ENCODE measurements around the gene BICC1.
A peak's percentile ranks its signal among the peaks of the same experiment; 100 is the strongest.

The BICC1 gene

DNA sequence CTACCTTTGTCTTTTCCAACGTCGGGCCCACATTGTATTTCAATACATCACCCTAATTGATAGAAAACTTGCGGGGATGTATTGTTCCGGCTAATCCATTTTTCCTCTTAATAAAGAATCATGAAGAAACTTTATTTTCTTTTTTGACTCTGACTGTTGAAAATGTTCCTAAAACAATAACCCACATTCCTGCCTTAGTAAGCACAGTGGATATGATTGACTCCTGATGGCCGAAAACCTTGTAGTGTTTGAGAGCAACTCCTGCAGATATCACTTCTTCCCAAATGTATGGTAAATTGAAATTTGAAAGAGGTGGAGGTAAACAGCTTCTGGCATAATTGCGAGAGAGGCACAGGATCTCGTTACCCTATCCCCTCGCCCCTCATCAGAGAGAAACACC, 65.7 kb downstream of the BICC1 start:
- Histone ChIP-seq H4K8ac (ENCODE audit: low read depth, low read length) (no peak overlapping the region), H3K79me2 (ENCODE audit: control insufficient read depth, insufficient read depth, low read length) (no peaks in the 10 kb centered on the region), H3K23ac (ENCODE audit: low read length) (no peak overlapping the region), H3K18ac (ENCODE audit: low read length) (no peak overlapping the region), H2BK5ac (ENCODE audit: low read length) (no peak overlapping the region), H2BK15ac (replicated peaks; ENCODE audit: low read depth) (no peak overlapping the region), H3K4me3 (ENCODE audit: low read length) (no peak overlapping the region), H3K56ac (ENCODE audit: low read length) (no peak overlapping the region), H2BK120ac (ENCODE audit: low read depth, low read length) (no peak overlapping the region), H3K36me3 (ENCODE audit: control insufficient read depth, insufficient read depth, low read length) (no peaks in the 10 kb centered on the region), H3K4me2 (ENCODE audit: low read length) (no peak overlapping the region), H3K79me1 (ENCODE audit: low read length) (no peaks in the 10 kb centered on the region), H4K5ac (ENCODE audit: low read length) (no peak overlapping the region), H3K27ac (ENCODE audit: low read depth, low read length) (no peak overlapping the region), H3K4me1 (ENCODE audit: control insufficient read depth, low read depth, low read length) (no peaks in the 10 kb centered on the region), H3K27me3 (ENCODE audit: insufficient read depth, low read length, poor library complexity) (no peaks in the 10 kb centered on the region), H3K4ac (ENCODE audit: low read depth, low read length) (no peak overlapping the region), H3K9ac (ENCODE audit: low read length) (no peak overlapping the region), H2AK5ac (ENCODE audit: low read length) (no peak overlapping the region)
- DNase-seq = no peak
- WGBS (ENCODE audit: extremely low coverage, insufficient coverage, low lambda C conversion rate) = no CpG with 5 or more reads among the region's 8 CpGs

DNA sequence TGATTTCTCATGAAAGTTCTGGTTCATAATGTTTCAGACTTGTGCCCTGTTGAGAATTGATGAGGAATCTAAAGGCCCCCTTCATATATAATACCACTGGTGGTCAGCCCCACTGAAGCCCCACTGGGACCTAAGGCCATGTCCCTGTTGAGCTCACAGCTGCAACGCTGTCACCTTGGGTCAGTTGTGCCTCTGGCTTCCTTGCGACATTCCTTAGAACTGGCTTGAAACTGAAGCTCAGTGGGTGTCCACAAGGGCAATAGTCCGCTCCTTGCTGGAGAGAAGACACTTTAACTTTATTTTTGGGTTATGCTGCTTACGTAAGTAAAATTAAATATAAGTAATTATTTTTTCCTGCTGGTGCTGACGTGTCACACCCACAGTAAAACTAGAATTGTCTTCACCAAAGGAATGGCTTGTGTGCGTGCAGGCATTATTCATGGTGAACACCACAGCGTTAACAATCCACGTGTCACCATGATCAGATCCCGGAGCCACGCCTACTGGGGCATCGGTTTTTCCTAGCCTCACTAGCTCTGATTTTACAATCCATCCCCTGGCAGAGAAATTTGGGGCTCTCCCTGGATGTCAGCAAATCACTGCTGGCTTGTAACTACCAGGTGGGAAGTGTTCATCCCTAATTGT, 66.5 kb downstream of the BICC1 start:
- H3K23ac ChIP-seq (ENCODE audit: low read length) = no peak overlapping the region
- no peak overlapping the region for H3K27ac ChIP-seq (ENCODE audit: low read depth, low read length)
- H2BK15ac ChIP-seq (replicated peaks; ENCODE audit: low read depth) = no peak overlapping the region
- no peak overlapping the region for H3K4me2 ChIP-seq (ENCODE audit: low read length)
- H3K27me3 ChIP-seq (ENCODE audit: insufficient read depth, low read length, poor library complexity) = no peaks in the 10 kb centered on the region
- H2BK5ac ChIP-seq (ENCODE audit: low read length) = no peak overlapping the region
- H2BK120ac ChIP-seq (ENCODE audit: low read depth, low read length) = no peak overlapping the region
- WGBS (ENCODE audit: extremely low coverage, insufficient coverage, low lambda C conversion rate) = no CpG with 5 or more reads among the region's 11 CpGs
- H3K9ac ChIP-seq (ENCODE audit: low read length) = no peak overlapping the region
- H3K4me1 ChIP-seq (ENCODE audit: control insufficient read depth, low read depth, low read length) = no peaks in the 10 kb centered on the region
- H3K4ac ChIP-seq (ENCODE audit: low read depth, low read length) = no peak overlapping the region
- no peak overlapping the region for H3K18ac ChIP-seq (ENCODE audit: low read length)
- no peak overlapping the region for H2AK5ac ChIP-seq (ENCODE audit: low read length)
- H3K4me3 ChIP-seq (ENCODE audit: low read length) = no peak overlapping the region
- H4K8ac ChIP-seq (ENCODE audit: low read depth, low read length) = no peak overlapping the region
- no peak overlapping the region for H3K56ac ChIP-seq (ENCODE audit: low read length)
- no peak overlapping the region for H4K5ac ChIP-seq (ENCODE audit: low read length)
- no peaks in the 10 kb centered on the region for H3K36me3 ChIP-seq (ENCODE audit: control insufficient read depth, insufficient read depth, low read length)
- H3K79me1 ChIP-seq (ENCODE audit: low read length) = no peaks in the 10 kb centered on the region
- DNase-seq = peak; percentile 37
- no peaks in the 10 kb centered on the region for H3K79me2 ChIP-seq (ENCODE audit: control insufficient read depth, insufficient read depth, low read length)

DNA sequence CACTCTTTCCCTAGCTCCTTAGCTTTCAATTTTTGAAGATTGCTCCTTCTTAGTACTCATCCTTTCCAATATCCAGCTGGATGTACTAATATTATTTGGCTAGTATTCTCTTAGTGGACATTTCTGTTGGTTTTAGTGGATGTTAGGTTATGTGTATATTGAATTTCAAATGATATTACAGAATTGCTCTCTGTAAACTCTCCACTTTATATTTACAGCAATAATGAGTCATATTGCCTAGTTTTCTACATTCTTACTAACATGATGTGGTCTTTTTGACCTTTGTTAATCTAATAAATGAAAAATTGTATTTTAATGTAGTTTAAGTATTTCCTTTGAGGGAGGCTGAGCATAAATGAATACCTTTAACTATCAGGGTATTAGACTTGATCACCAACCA, 69.4 kb downstream of the BICC1 start:
- Histone ChIP-seq H3K27ac (ENCODE audit: low read depth, low read length) (no peak overlapping the region), H2BK120ac (ENCODE audit: low read depth, low read length) (no peak overlapping the region), H3K23ac (ENCODE audit: low read length) (no peak overlapping the region)

DNA sequence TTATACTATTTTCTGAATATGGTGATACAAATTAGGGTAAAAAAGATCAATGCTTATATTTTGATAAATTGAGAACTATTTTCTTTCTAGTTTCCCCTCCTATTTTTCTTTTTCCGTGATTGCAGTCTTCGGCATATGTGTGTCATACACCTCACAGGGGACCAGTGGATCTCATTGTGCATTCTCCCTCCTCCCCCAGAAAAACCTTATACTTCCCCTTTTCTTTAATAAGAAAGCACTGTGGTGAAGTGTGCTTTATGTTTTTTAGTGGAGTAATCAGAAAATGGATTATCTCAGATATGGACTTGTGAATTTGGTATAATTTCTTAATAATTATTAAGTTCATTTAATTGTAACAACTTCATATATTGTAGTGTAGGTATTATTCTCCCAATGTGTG, 72.8 kb downstream of the BICC1 start:
- Histone ChIP-seq H3K9ac (ENCODE audit: low read length) (no peak overlapping the region), H3K4me1 (ENCODE audit: control insufficient read depth, low read depth, low read length) (no peaks in the 10 kb centered on the region), H2BK15ac (replicated peaks; ENCODE audit: low read depth) (no peak overlapping the region), H3K79me1 (ENCODE audit: low read length) (no peaks in the 10 kb centered on the region), H3K23ac (ENCODE audit: low read length) (no peak overlapping the region), H3K27ac (ENCODE audit: low read depth, low read length) (no peak overlapping the region), H3K79me2 (ENCODE audit: control insufficient read depth, insufficient read depth, low read length) (no peaks in the 10 kb centered on the region), H3K4ac (ENCODE audit: low read depth, low read length) (no peak overlapping the region), H3K56ac (ENCODE audit: low read length) (no peak overlapping the region), H2BK5ac (ENCODE audit: low read length) (no peak overlapping the region), H3K18ac (ENCODE audit: low read length) (no peak overlapping the region), H4K8ac (ENCODE audit: low read depth, low read length) (no peak overlapping the region), H4K5ac (ENCODE audit: low read length) (no peak overlapping the region), H3K36me3 (ENCODE audit: control insufficient read depth, insufficient read depth, low read length) (no peaks in the 10 kb centered on the region), H2BK120ac (ENCODE audit: low read depth, low read length) (no peak overlapping the region), H2AK5ac (ENCODE audit: low read length) (no peak overlapping the region), H3K4me2 (ENCODE audit: low read length) (no peak overlapping the region), H3K4me3 (ENCODE audit: low read length) (no peak overlapping the region), H3K27me3 (ENCODE audit: insufficient read depth, low read length, poor library complexity) (no peaks in the 10 kb centered on the region)
- WGBS (ENCODE audit: extremely low coverage, insufficient coverage, low lambda C conversion rate) = no CpG with 5 or more reads among the region's 2 CpGs
- DNase-seq = no peak

More for the DNA sequence above, 69.4 kb downstream of the BICC1 start:
- no peak overlapping the region for H2BK15ac ChIP-seq (replicated peaks; ENCODE audit: low read depth)
- H3K4me3 ChIP-seq (ENCODE audit: low read length) = no peak overlapping the region
- H3K36me3 ChIP-seq (ENCODE audit: control insufficient read depth, insufficient read depth, low read length) = no peaks in the 10 kb centered on the region
- H4K5ac ChIP-seq (ENCODE audit: low read length) = no peak overlapping the region
- no peak overlapping the region for H2BK5ac ChIP-seq (ENCODE audit: low read length)
- H4K8ac ChIP-seq (ENCODE audit: low read depth, low read length) = no peak overlapping the region
- no peaks in the 10 kb centered on the region for H3K27me3 ChIP-seq (ENCODE audit: insufficient read depth, low read length, poor library complexity)
- H3K56ac ChIP-seq (ENCODE audit: low read length) = no peak overlapping the region
- DNase-seq = no peak
- no peak overlapping the region for H3K18ac ChIP-seq (ENCODE audit: low read length)
- H3K4me1 ChIP-seq (ENCODE audit: control insufficient read depth, low read depth, low read length) = no peaks in the 10 kb centered on the region
- H3K79me2 ChIP-seq (ENCODE audit: control insufficient read depth, insufficient read depth, low read length) = no peaks in the 10 kb centered on the region
- H2AK5ac ChIP-seq (ENCODE audit: low read length) = no peak overlapping the region
- H3K4ac ChIP-seq (ENCODE audit: low read depth, low read length) = no peak overlapping the region
- H3K9ac ChIP-seq (ENCODE audit: low read length) = no peak overlapping the region
- H3K4me2 ChIP-seq (ENCODE audit: low read length) = no peak overlapping the region
- no peaks in the 10 kb centered on the region for H3K79me1 ChIP-seq (ENCODE audit: low read length)

DNA sequence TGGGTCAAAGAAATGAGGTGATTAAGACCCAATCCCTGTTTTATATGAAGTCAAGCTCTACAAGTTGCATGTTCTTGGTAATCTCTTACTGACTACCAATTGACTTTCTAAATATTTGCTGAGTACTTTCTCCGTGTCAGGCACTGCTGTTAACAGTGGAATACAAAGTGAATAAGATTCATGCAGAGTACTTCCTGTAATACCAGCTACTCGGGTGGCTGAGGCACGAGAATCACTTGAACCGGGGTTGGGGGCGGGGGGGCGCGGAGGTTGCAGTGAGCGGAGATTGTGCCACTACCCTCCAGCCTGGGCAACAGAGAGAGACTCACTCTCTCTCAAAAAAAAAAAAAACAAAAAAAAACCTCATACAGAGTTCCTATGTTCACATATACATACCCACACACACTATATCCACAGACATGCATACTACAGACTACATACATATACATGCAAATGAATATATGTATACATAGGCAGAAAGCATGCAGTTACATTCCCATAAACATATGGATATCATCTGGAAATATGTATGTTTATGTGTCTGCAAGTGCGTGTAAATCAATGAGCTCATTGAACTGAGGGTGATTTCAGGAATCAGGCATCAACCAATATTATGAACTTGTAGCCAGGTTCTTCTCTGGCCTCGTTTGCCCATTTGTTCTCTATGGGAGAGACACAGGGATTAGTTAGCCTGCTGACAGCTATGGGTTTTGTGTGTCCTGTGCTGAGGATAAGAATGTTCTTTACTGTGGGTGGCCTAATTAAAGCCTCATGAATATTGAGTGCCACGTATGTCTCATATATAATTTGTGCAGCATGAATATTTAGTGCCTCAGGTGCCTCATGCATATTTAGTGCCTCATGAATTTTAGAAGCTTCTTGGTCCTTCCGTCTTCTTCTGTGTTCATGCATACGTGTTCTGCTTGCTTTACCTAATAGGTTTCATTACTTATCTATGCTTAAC, 73.9 kb downstream of the BICC1 start:
- Histone ChIP-seq H3K9ac (ENCODE audit: low read length) (no peak overlapping the region), H3K4me2 (ENCODE audit: low read length) (no peak overlapping the region), H3K79me2 (ENCODE audit: control insufficient read depth, insufficient read depth, low read length) (no peaks in the 10 kb centered on the region), H3K4me1 (ENCODE audit: control insufficient read depth, low read depth, low read length) (no peaks in the 10 kb centered on the region), H3K4me3 (ENCODE audit: low read length) (no peak overlapping the region), H3K56ac (ENCODE audit: low read length) (no peak overlapping the region), H3K4ac (ENCODE audit: low read depth, low read length) (no peak overlapping the region), H3K23ac (ENCODE audit: low read length) (no peak overlapping the region), H3K18ac (ENCODE audit: low read length) (no peak overlapping the region), H2BK15ac (replicated peaks; ENCODE audit: low read depth) (no peak overlapping the region), H4K8ac (ENCODE audit: low read depth, low read length) (no peak overlapping the region), H4K5ac (ENCODE audit: low read length) (no peak overlapping the region), H3K36me3 (ENCODE audit: control insufficient read depth, insufficient read depth, low read length) (no peaks in the 10 kb centered on the region), H2AK5ac (ENCODE audit: low read length) (no peak overlapping the region), H3K27me3 (ENCODE audit: insufficient read depth, low read length, poor library complexity) (no peaks in the 10 kb centered on the region), H3K79me1 (ENCODE audit: low read length) (no peaks in the 10 kb centered on the region), H2BK120ac (ENCODE audit: low read depth, low read length) (no peak overlapping the region), H3K27ac (ENCODE audit: low read depth, low read length) (no peak overlapping the region), H2BK5ac (ENCODE audit: low read length) (no peak overlapping the region)
- DNase-seq = no peak
- no CpG with 5 or more reads among the region's 13 CpGs for WGBS (ENCODE audit: extremely low coverage, insufficient coverage, low lambda C conversion rate)

All from mesendoderm (in vitro differentiated cells).